ENCODE results near the gene DPYD.

Gene DPYD

GRCh38 chr1:97433094-97433823 is 487.6 kb downstream of the DPYD start:
- Histone ChIP-seq H3K27ac (ENCODE audit: low read length) (no peak overlapping the region), H3K4me1 (ENCODE audit: control insufficient read depth in 1 of 2, insufficient read depth in 2 of 2, low read length in 2 of 2) (no peaks in the 10 kb centered on the region), H3K4me3 (ENCODE audit: low read depth in 1 of 2, low read length in 2 of 2) (no peak overlapping the region), H3K27me3 (ENCODE audit: low read depth, low read length) (no peaks in the 10 kb centered on the region), H3K9me3 (ENCODE audit: control insufficient read depth in 1 of 2, low read length in 2 of 2) (no peaks in the 10 kb centered on the region), H3K36me3 (ENCODE audit: control insufficient read depth in 1 of 2, insufficient read depth in 2 of 2, low read length in 2 of 2) (no peaks in the 10 kb centered on the region)

- no peaks in the 10 kb centered on the region for H3K4me1 ChIP-seq (ENCODE audit: control insufficient read depth in 1 of 2, insufficient read depth in 2 of 2, low read length in 2 of 2)
- no peak overlapping the region for H3K4me3 ChIP-seq (ENCODE audit: low read depth in 1 of 2, low read length in 2 of 2)
- no peaks in the 10 kb centered on the region for H3K9me3 ChIP-seq (ENCODE audit: control insufficient read depth in 1 of 2, low read length in 2 of 2)
- H3K27ac ChIP-seq (ENCODE audit: low read length), result no peak overlapping the region
- H3K27me3 ChIP-seq (ENCODE audit: low read depth, low read length), result no peaks in the 10 kb centered on the region
- no peaks in the 10 kb centered on the region for H3K36me3 ChIP-seq (ENCODE audit: control insufficient read depth in 1 of 2, insufficient read depth in 2 of 2, low read length in 2 of 2)
Measured at GRCh38 chr1:97427371-97427770, 493.5 kb downstream of the DPYD start.

- Histone ChIP-seq H3K9me3 (ENCODE audit: control insufficient read depth in 1 of 2, low read length in 2 of 2) (no peaks in the 10 kb centered on the region), H3K27ac (ENCODE audit: low read length) (no peak overlapping the region), H3K27me3 (ENCODE audit: low read depth, low read length) (no peaks in the 10 kb centered on the region), H3K4me3 (ENCODE audit: low read depth in 1 of 2, low read length in 2 of 2) (no peak overlapping the region), H3K4me1 (ENCODE audit: control insufficient read depth in 1 of 2, insufficient read depth in 2 of 2, low read length in 2 of 2) (no peaks in the 10 kb centered on the region), H3K36me3 (ENCODE audit: control insufficient read depth in 1 of 2, insufficient read depth in 2 of 2, low read length in 2 of 2) (no peaks in the 10 kb centered on the region)
Measured at GRCh38 chr1:97424209-97424608, 496.6 kb downstream of the DPYD start.

GRCh38 chr1:97423403-97423802 is 497.4 kb downstream of the DPYD start:
- H3K27ac ChIP-seq (ENCODE audit: low read length), result no peak overlapping the region
- no peaks in the 10 kb centered on the region for H3K36me3 ChIP-seq (ENCODE audit: control insufficient read depth in 1 of 2, insufficient read depth in 2 of 2, low read length in 2 of 2)
- no peaks in the 10 kb centered on the region for H3K27me3 ChIP-seq (ENCODE audit: low read depth, low read length)
- H3K9me3 ChIP-seq (ENCODE audit: control insufficient read depth in 1 of 2, low read length in 2 of 2), result no peaks in the 10 kb centered on the region
- no peaks in the 10 kb centered on the region for H3K4me1 ChIP-seq (ENCODE audit: control insufficient read depth in 1 of 2, insufficient read depth in 2 of 2, low read length in 2 of 2)
- H3K4me3 ChIP-seq (ENCODE audit: low read depth in 1 of 2, low read length in 2 of 2), result no peak overlapping the region

- Histone ChIP-seq H3K36me3 (ENCODE audit: control insufficient read depth in 1 of 2, insufficient read depth in 2 of 2, low read length in 2 of 2) (no peaks in the 10 kb centered on the region), H3K4me1 (ENCODE audit: control insufficient read depth in 1 of 2, insufficient read depth in 2 of 2, low read length in 2 of 2) (no peaks in the 10 kb centered on the region), H3K4me3 (ENCODE audit: low read depth in 1 of 2, low read length in 2 of 2) (no peak overlapping the region), H3K9me3 (ENCODE audit: control insufficient read depth in 1 of 2, low read length in 2 of 2) (no peaks in the 10 kb centered on the region), H3K27me3 (ENCODE audit: low read depth, low read length) (no peaks in the 10 kb centered on the region), H3K27ac (ENCODE audit: low read length) (no peak overlapping the region)
Measured at GRCh38 chr1:97417661-97418060, 503.2 kb downstream of the DPYD start.

- no peak overlapping the region for H3K4me3 ChIP-seq (ENCODE audit: low read depth in 1 of 2, low read length in 2 of 2)
- no peak overlapping the region for H3K27ac ChIP-seq (ENCODE audit: low read length)
- H3K4me1 ChIP-seq (ENCODE audit: control insufficient read depth in 1 of 2, insufficient read depth in 2 of 2, low read length in 2 of 2), result no peaks in the 10 kb centered on the region
- no peaks in the 10 kb centered on the region for H3K9me3 ChIP-seq (ENCODE audit: control insufficient read depth in 1 of 2, low read length in 2 of 2)
- no peaks in the 10 kb centered on the region for H3K27me3 ChIP-seq (ENCODE audit: low read depth, low read length)
- no peaks in the 10 kb centered on the region for H3K36me3 ChIP-seq (ENCODE audit: control insufficient read depth in 1 of 2, insufficient read depth in 2 of 2, low read length in 2 of 2)
Measured at GRCh38 chr1:97414682-97415312, 506.0 kb downstream of the DPYD start.

GRCh38 chr1:97412737-97413136 is 508.1 kb downstream of the DPYD start:
- H3K4me3 ChIP-seq (ENCODE audit: low read depth in 1 of 2, low read length in 2 of 2), result no peak overlapping the region
- peaks cover 0 to 4% of the 10 kb centered on the region in 2 donors for H3K36me3 ChIP-seq (ENCODE audit: control insufficient read depth in 1 of 2, insufficient read depth in 2 of 2, low read length in 2 of 2)
- no peak overlapping the region for H3K27ac ChIP-seq (ENCODE audit: low read length)
- no peaks in the 10 kb centered on the region for H3K9me3 ChIP-seq (ENCODE audit: control insufficient read depth in 1 of 2, low read length in 2 of 2)
- no peaks in the 10 kb centered on the region for H3K27me3 ChIP-seq (ENCODE audit: low read depth, low read length)
- no peaks in the 10 kb centered on the region for H3K4me1 ChIP-seq (ENCODE audit: control insufficient read depth in 1 of 2, insufficient read depth in 2 of 2, low read length in 2 of 2)

GRCh38 chr1:97412166-97412565 is 508.7 kb downstream of the DPYD start:
- H3K9me3 ChIP-seq (ENCODE audit: control insufficient read depth in 1 of 2, low read length in 2 of 2), result no peaks in the 10 kb centered on the region
- no peaks in the 10 kb centered on the region for H3K4me1 ChIP-seq (ENCODE audit: control insufficient read depth in 1 of 2, insufficient read depth in 2 of 2, low read length in 2 of 2)
- no peak overlapping the region for H3K27ac ChIP-seq (ENCODE audit: low read length)
- peaks cover 0 to 4% of the 10 kb centered on the region in 2 donors for H3K36me3 ChIP-seq (ENCODE audit: control insufficient read depth in 1 of 2, insufficient read depth in 2 of 2, low read length in 2 of 2)
- no peak overlapping the region for H3K4me3 ChIP-seq (ENCODE audit: low read depth in 1 of 2, low read length in 2 of 2)
- H3K27me3 ChIP-seq (ENCODE audit: low read depth, low read length), result no peaks in the 10 kb centered on the region

GRCh38 chr1:97396463-97396862 is 524.4 kb downstream of the DPYD start:
- H3K36me3 ChIP-seq (ENCODE audit: control insufficient read depth in 1 of 2, insufficient read depth in 2 of 2, low read length in 2 of 2), result no peaks in the 10 kb centered on the region
- no peaks in the 10 kb centered on the region for H3K9me3 ChIP-seq (ENCODE audit: control insufficient read depth in 1 of 2, low read length in 2 of 2)
- no peaks in the 10 kb centered on the region for H3K4me1 ChIP-seq (ENCODE audit: control insufficient read depth in 1 of 2, insufficient read depth in 2 of 2, low read length in 2 of 2)
- H3K4me3 ChIP-seq (ENCODE audit: low read depth in 1 of 2, low read length in 2 of 2), result no peak overlapping the region
- no peaks in the 10 kb centered on the region for H3K27me3 ChIP-seq (ENCODE audit: low read depth, low read length)
- no peak overlapping the region for H3K27ac ChIP-seq (ENCODE audit: low read length)

GRCh38 chr1:97392701-97393100 is 528.1 kb downstream of the DPYD start:
- Histone ChIP-seq H3K36me3 (ENCODE audit: control insufficient read depth in 1 of 2, insufficient read depth in 2 of 2, low read length in 2 of 2) (no peaks in the 10 kb centered on the region), H3K27me3 (ENCODE audit: low read depth, low read length) (no peaks in the 10 kb centered on the region), H3K4me1 (ENCODE audit: control insufficient read depth in 1 of 2, insufficient read depth in 2 of 2, low read length in 2 of 2) (no peaks in the 10 kb centered on the region), H3K4me3 (ENCODE audit: low read depth in 1 of 2, low read length in 2 of 2) (no peak overlapping the region), H3K27ac (ENCODE audit: low read length) (no peak overlapping the region), H3K9me3 (ENCODE audit: control insufficient read depth in 1 of 2, low read length in 2 of 2) (no peaks in the 10 kb centered on the region)

GRCh38 chr1:97385536-97386277 is 535.1 kb downstream of the DPYD start:
- H3K36me3 ChIP-seq (ENCODE audit: control insufficient read depth in 1 of 2, insufficient read depth in 2 of 2, low read length in 2 of 2), result no peaks in the 10 kb centered on the region
- no peaks in the 10 kb centered on the region for H3K9me3 ChIP-seq (ENCODE audit: control insufficient read depth in 1 of 2, low read length in 2 of 2)
- H3K27me3 ChIP-seq (ENCODE audit: low read depth, low read length), result no peaks in the 10 kb centered on the region
- H3K4me1 ChIP-seq (ENCODE audit: control insufficient read depth in 1 of 2, insufficient read depth in 2 of 2, low read length in 2 of 2), result no peaks in the 10 kb centered on the region
- H3K27ac ChIP-seq (ENCODE audit: low read length), result no peak overlapping the region
- H3K4me3 ChIP-seq (ENCODE audit: low read depth in 1 of 2, low read length in 2 of 2), result no peak overlapping the region

All from muscle layer of duodenum (tissue), 2 donors.